Measurements from ENCODE around the gene YWHAQ.
A peak's percentile ranks its signal among the peaks of the same experiment; 100 is the strongest.

The YWHAQ gene

DNA sequence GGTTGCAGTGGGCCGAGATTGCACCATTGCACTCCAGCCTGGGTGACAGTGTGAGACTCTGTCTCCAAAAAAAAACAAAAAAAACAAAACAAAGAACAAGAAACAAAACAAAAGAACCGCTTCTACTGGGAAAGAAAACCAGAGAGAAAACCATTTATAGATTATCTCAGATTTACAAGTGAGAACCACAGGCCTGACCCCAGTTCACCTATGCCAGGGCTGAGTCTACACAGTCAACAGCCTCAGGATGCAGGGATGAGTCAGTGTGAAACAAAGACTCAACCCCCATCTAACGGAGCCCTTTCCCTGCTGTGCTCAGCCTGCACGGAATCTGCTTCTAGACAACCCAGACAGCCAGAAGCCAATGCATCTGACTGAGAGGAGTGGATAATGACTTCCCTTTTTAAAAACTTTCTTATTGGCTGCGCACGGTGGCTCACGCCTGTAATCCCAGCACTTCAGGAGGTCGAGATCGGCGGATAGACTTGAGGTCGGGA, 25.5 kb upstream of the YWHAQ start:
- Histone ChIP-seq H3K9me3 (no peaks in the 10 kb centered on the region), H3K9ac (no peak overlapping the region), H3K27me3 (no peaks in the 10 kb centered on the region), H3K4me3 (no peak overlapping the region), H3K27ac (no peak overlapping the region), H4K20me1 (no peaks in the 10 kb centered on the region), H3K4me1 (peaks cover 70% of the 10 kb centered on the region), H3K4me2 (peak overlapping the region; percentile 27; the same call in 1 of the 2 replicates), H3K36me3 (no peaks in the 10 kb centered on the region)
- TF ChIP-seq Cebpa-rat (IDR thresholded peaks at IDR 0.05), result no peak

- Histone ChIP-seq H3K27me3 (no peaks in the 10 kb centered on the region), H4K20me1 (no peaks in the 10 kb centered on the region), H3K9ac (no peak overlapping the region), H3K9me3 (peaks cover 3% of the 10 kb centered on the region; the same call in 1 of the 2 replicates), H3K4me1 (peaks cover 70% of the 10 kb centered on the region), H3K4me3 (no peak overlapping the region), H3K36me3 (no peaks in the 10 kb centered on the region), H3K4me2 (peak overlapping the region; percentile 27; the same call in 1 of the 2 replicates), H3K27ac (no peak overlapping the region)
- TF ChIP-seq Cebpa-rat (IDR thresholded peaks at IDR 0.05), result no peak
Observed at GRCh38 chr2:9655441-9656269, 24.9 kb upstream of the YWHAQ start.

GRCh38 chr2:9654452-9655100, 23.8 kb upstream of the YWHAQ start:
- Histone ChIP-seq H3K4me3 (no peak overlapping the region), H3K36me3 (no peaks in the 10 kb centered on the region), H3K27me3 (no peaks in the 10 kb centered on the region), H3K9ac (peak overlapping the region; percentile 47; the same call in 1 of the 2 replicates), H4K20me1 (no peaks in the 10 kb centered on the region), H3K4me2 (peak overlapping the region; percentile 72), H3K4me1 (peaks cover 79% of the 10 kb centered on the region), H3K27ac (peak overlapping the region; percentile 70), H3K9me3 (peaks cover 7% of the 10 kb centered on the region; the same call in 1 of the 2 replicates)
- TF ChIP-seq Cebpa-rat (IDR thresholded peaks at IDR 0.05), result no peak

GRCh38 chr2:9653485-9654271, 22.9 kb upstream of the YWHAQ start:
- H3K27ac ChIP-seq, result peak overlapping the region; percentile 70
- H3K9ac ChIP-seq, result peak overlapping the region; percentile 47; the same call in 1 of the 2 replicates
- H3K9me3 ChIP-seq, result peaks cover 7% of the 10 kb centered on the region; the same call in 1 of the 2 replicates
- H3K4me3 ChIP-seq, result no peak overlapping the region
- H3K4me2 ChIP-seq, result peak overlapping the region; percentile 72
- H4K20me1 ChIP-seq, result no peaks in the 10 kb centered on the region
- TF ChIP-seq Cebpa-rat (IDR thresholded peaks at IDR 0.05), result no peak
- H3K27me3 ChIP-seq, result no peaks in the 10 kb centered on the region
- H3K36me3 ChIP-seq, result no peaks in the 10 kb centered on the region
- H3K4me1 ChIP-seq, result peaks cover 81% of the 10 kb centered on the region

DNA sequence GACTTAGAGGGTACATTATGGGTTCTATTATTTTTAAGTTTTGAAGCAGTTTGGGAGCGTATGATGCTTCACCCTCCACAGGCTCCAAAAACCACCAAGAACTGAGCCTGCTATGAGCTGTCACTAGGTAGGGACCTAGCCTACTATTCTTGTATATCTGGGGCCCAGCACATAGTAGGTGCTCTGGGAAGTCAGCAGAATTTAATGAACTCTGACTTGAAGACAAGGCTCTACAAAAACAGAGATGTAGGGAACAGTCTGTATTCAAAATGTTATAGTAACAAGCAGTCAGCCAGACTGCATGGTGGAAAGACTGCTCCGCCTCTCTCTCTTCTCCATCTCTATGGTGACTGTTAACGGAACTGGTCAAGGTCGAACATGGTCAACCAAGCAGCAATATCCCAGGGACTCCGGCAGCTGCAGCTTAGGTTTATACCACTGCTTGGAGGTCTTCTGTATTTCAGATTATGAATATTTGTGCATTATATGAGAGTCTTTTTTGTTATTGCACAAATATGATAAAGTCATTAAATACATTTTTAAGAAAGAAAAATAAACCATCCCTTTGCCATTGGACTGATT, 22.2 kb upstream of the YWHAQ start:
- peak overlapping the region; percentile 12; the same call in 1 of the 2 replicates for H3K9ac ChIP-seq
- peaks cover 7% of the 10 kb centered on the region; the same call in 1 of the 2 replicates for H3K9me3 ChIP-seq
- H3K27me3 ChIP-seq, result no peaks in the 10 kb centered on the region
- no peaks in the 10 kb centered on the region for H4K20me1 ChIP-seq
- H3K36me3 ChIP-seq, result no peaks in the 10 kb centered on the region
- H3K27ac ChIP-seq, result peak overlapping the region; percentile 70; the same call in 1 of the 2 replicates
- peaks cover 81% of the 10 kb centered on the region for H3K4me1 ChIP-seq
- H3K4me3 ChIP-seq, result no peak overlapping the region
- peak overlapping the region; percentile 72 for H3K4me2 ChIP-seq
- no peak for TF ChIP-seq Cebpa-rat (IDR thresholded peaks at IDR 0.05)

DNA sequence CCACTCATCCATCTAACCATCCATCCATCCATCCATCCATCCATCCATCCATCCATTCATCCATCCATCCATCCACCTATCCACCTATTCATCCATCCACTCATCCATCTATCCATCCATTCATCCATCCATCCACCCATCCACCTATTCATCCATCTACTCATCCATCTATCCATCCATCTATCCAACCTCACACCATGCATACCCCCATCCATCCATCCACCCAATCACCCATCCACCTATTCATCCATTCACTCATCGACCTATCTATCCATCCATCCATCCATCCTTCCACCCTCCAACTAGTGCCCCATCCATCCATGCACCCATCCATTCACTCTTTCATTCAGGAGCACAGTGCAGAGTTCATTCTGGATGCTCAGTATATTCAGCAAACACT, 21.5 kb upstream of the YWHAQ start:
- TF ChIP-seq Cebpa-rat (IDR thresholded peaks at IDR 0.05), result no peak
- peaks cover 7% of the 10 kb centered on the region; the same call in 1 of the 2 replicates for H3K9me3 ChIP-seq
- H3K4me2 ChIP-seq, result peak overlapping the region; percentile 72
- no peaks in the 10 kb centered on the region for H3K27me3 ChIP-seq
- peaks cover 81% of the 10 kb centered on the region for H3K4me1 ChIP-seq
- H3K27ac ChIP-seq, result peak overlapping the region; percentile 45
- H4K20me1 ChIP-seq, result no peaks in the 10 kb centered on the region
- no peak overlapping the region for H3K4me3 ChIP-seq
- no peak overlapping the region for H3K9ac ChIP-seq
- no peaks in the 10 kb centered on the region for H3K36me3 ChIP-seq

- H3K27ac ChIP-seq, result no peak overlapping the region
Observed at GRCh38 chr2:9650119-9650821, 19.5 kb upstream of the YWHAQ start.

DNA sequence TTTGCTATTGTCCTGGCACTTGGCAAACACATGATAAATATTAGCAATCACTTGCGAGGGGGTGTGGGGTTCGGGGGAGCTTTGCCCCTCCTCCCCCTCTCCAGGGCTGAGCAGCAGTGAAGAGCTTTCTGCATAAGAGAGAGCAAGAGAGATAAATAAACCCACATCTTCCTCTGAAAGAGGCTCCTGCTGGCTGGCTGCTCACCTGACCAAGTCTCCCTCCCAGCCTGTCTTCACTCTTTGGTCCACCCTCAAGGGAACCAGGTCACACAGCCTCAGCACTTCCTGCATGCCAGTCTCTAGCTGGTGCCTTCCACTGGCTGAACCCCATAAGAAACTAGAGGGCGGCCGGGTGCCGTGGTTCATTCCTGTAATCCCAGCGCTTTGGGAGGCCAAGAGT, 18.5 kb upstream of the YWHAQ start:
- 0 out of 2 replicates have a peak overlapping the region, but pooled peaks have one; percentile 4 for H3K9ac ChIP-seq
- no peaks in the 10 kb centered on the region for H3K36me3 ChIP-seq
- no peak overlapping the region for H3K27ac ChIP-seq
- H3K4me1 ChIP-seq, result peaks cover 88% of the 10 kb centered on the region
- peak overlapping the region; percentile 85 for H3K4me2 ChIP-seq
- H3K27me3 ChIP-seq, result no peaks in the 10 kb centered on the region
- H3K4me3 ChIP-seq, result no peak overlapping the region
- no peaks in the 10 kb centered on the region for H4K20me1 ChIP-seq
- TF ChIP-seq Cebpa-rat (IDR thresholded peaks at IDR 0.05), result no peak
- H3K9me3 ChIP-seq, result peaks cover 7% of the 10 kb centered on the region; the same call in 1 of the 2 replicates

More at GRCh38 chr2:9650119-9650821, 19.5 kb upstream of the YWHAQ start:
- Histone ChIP-seq H3K4me2 (0 out of 2 replicates have a peak overlapping the region, but pooled peaks have one; percentile 85), H3K4me3 (no peak overlapping the region), H3K27me3 (no peaks in the 10 kb centered on the region), H3K9ac (no peak overlapping the region), H3K4me1 (peaks cover 88% of the 10 kb centered on the region), H3K36me3 (no peaks in the 10 kb centered on the region), H3K9me3 (peaks cover 7% of the 10 kb centered on the region; the same call in 1 of the 2 replicates), H4K20me1 (no peaks in the 10 kb centered on the region)
- no peak for TF ChIP-seq Cebpa-rat (IDR thresholded peaks at IDR 0.05)

Data from BLaER1 (cell line).